Vagina (tissue), 2 donors: ENCODE measurements around the gene IFT122. TPM values are rescaled to one million over a fixed set of nuclear protein-coding genes. Genes with fewer than 3 reads are reported as not detected.

ENCODE experiments used
- DNase-seq, 2 donors: peaks; one replicate each; pipeline ENCODE4 v3.0.0-alpha.2; 2017; ENCODE audit errors: extremely low spot score in 2 of 2
- H3K27ac ChIP-seq: fragments of 200-600 bp; sonication (generic); one replicate; pipeline ENCODE4 v1.5.1; 2019
- H3K27me3 ChIP-seq: fragments of 200-600 bp; sonication (generic); one replicate; pipeline ENCODE4 v1.5.1; 2019
- H3K36me3 ChIP-seq, 2 donors: fragments of 200-600 bp; sonication (generic); one replicate each; pipeline ENCODE4 v1.5.1; 2017 to 2019
- H3K4me1 ChIP-seq: fragments of 200-600 bp; sonication (generic); one replicate; pipeline ENCODE4 v1.5.1; 2019
- H3K4me3 ChIP-seq, 2 donors: fragments of 200-600 bp; sonication (generic); 1 replicate in 1 of 2; 2 replicates in 1 of 2; pipeline ENCODE4 v1.5.1; 2016 to 2019
- H3K9me3 ChIP-seq: fragments of 200-600 bp; sonication (generic); one replicate; pipeline ENCODE4 v1.5.1; 2019
- POLR2A ChIP-seq, 2 donors: fragments of 450-650 bp; IDR thresholded peaks; one replicate each; pipeline ENCODE4 v1.6.1; 2017; ENCODE audit warnings: antibody characterized with exemption in 2 of 2, mild to moderate bottlenecking in 2 of 2, moderate library complexity in 2 of 2
- POLR2AphosphoS5 ChIP-seq, 2 donors: sonication (generic); formaldehyde crosslinking; IDR thresholded peaks; one replicate each; pipeline ENCODE4 v1.9.0; 2017; ENCODE audit warnings: antibody characterized with exemption in 2 of 2, mild to moderate bottlenecking in 2 of 2, low read depth in 1 of 2; ENCODE audit not compliant: insufficient read depth in 1 of 2
- intact Hi-C: fragments of 100-400 bp; cut with DNase I; formaldehyde crosslinking; loops from one replicate; pipeline ENCODE4 v1.15.1; 2023
- total RNA-seq: library from RNA; depleted of rRNA; stranded (reverse); fragments of >200 nt; gene quantifications from one replicate; pipeline ENCODE4 v1.2.3, GENCODE V29; 2016
- TF ChIP-seq, protein P1 (sequence below), 3 experiments: fragments of 450-650 bp in 2 of 3; fragments of 200-600 bp in 1 of 3; sonication (generic) in 1 of 3; IDR thresholded peaks; one replicate each; pipeline ENCODE4 v1.5.1; 2017 to 2019; ENCODE audit warnings: antibody characterized with exemption in 3 of 3, mild to moderate bottlenecking in 2 of 3, moderate library complexity in 2 of 3

The IFT122 gene
- total RNA-seq, 1 donor from 2014 or later: 33.4 TPM

DNA sequence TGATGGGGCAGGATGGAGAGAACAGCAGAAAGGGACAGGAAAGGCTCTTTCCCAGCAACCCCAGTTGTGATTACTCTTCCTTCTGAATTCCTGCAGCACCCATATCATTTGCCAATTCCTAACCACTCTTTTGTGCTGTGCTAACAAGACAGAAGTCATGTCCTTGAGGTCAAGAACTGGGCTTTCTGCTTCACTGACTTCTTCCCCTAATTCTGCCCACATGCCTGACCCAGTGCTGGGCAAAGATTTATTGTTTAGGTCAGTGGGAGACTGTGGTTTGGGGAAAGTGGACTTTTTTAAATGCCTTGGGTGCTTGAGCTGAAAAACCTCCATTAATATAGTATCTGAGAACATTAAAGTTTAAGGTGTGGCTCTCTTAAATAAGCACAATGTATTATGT lies 7.4 kb upstream of the IFT122 start:
- Histone ChIP-seq H3K9me3 (no peaks in the 10 kb centered on the region), H3K4me3 (no peak overlapping the region), H3K36me3 (peaks cover 0 to 48% of the 10 kb centered on the region in 2 donors), H3K27me3 (no peaks in the 10 kb centered on the region), H3K27ac (no peak overlapping the region), H3K4me1 (peaks cover 43% of the 10 kb centered on the region)
- no peak for TF ChIP-seq POLR2A (IDR thresholded peaks at IDR 0.05)
- TF ChIP-seq POLR2AphosphoS5 (IDR thresholded peaks at IDR 0.05; ENCODE audit: insufficient read depth in 1 of 2, low read depth in 1 of 2): no peak
- TF ChIP-seq, protein P1, sequence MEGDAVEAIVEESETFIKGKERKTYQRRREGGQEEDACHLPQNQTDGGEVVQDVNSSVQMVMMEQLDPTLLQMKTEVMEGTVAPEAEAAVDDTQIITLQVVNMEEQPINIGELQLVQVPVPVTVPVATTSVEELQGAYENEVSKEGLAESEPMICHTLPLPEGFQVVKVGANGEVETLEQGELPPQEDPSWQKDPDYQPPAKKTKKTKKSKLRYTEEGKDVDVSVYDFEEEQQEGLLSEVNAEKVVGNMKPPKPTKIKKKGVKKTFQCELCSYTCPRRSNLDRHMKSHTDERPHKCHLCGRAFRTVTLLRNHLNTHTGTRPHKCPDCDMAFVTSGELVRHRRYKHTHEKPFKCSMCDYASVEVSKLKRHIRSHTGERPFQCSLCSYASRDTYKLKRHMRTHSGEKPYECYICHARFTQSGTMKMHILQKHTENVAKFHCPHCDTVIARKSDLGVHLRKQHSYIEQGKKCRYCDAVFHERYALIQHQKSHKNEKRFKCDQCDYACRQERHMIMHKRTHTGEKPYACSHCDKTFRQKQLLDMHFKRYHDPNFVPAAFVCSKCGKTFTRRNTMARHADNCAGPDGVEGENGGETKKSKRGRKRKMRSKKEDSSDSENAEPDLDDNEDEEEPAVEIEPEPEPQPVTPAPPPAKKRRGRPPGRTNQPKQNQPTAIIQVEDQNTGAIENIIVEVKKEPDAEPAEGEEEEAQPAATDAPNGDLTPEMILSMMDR (IDR thresholded peaks at IDR 0.05): no peak
- no peak for DNase-seq
- intact Hi-C loops: no loop called here

DNA sequence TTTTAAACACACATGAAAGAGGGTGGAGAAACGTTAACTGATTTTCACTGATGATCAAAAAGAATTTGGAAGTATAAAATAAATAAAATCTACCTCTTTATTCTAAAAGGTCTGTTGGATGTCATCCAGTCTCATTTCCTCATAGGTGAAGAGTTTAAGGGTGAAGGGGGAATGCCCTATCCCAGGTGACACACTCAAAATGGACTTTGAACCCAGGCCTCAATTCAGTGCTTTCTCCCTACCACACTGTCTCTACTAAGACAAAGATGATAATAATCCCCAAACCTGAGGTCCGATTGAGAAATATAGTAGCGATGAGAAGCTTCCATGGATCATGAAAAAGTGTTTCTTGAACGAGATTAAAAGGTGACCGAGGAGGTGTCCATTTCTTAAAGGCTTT lies 6.5 kb upstream of the IFT122 start:
- intact Hi-C loops: no loop called here
- no peak overlapping the region for H3K27ac ChIP-seq
- peaks cover 0 to 49% of the 10 kb centered on the region in 2 donors for H3K36me3 ChIP-seq
- no peak for DNase-seq
- no peaks in the 10 kb centered on the region for H3K9me3 ChIP-seq
- no peaks in the 10 kb centered on the region for H3K27me3 ChIP-seq
- TF ChIP-seq POLR2AphosphoS5 (IDR thresholded peaks at IDR 0.05; ENCODE audit: insufficient read depth in 1 of 2, low read depth in 1 of 2) (no peak), POLR2A (IDR thresholded peaks at IDR 0.05) (no peak)
- TF ChIP-seq, protein P1 (IDR thresholded peaks at IDR 0.05): no peak
- H3K4me1 ChIP-seq: peaks cover 45% of the 10 kb centered on the region
- H3K4me3 ChIP-seq: no peak overlapping the region

DNA sequence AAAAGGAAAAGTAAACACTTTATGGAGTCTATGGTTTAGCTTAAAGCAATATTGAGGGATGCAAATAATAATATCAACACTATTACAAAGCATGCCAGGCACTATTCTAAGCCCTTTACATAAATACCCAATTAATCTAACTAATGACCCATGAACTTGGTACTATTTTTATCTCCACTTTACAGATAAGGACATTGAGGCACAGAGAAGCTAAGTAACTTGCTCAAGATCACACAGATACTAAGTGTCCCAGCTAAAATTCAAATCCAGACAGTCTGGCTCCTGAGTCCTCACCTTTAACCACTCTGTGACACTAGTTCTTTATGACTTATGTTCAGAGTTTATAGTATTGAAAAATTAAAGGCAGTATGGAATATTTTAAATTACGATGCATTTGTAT lies 5.9 kb upstream of the IFT122 start:
- Histone ChIP-seq H3K27me3 (no peaks in the 10 kb centered on the region), H3K27ac (no peak overlapping the region), H3K9me3 (no peaks in the 10 kb centered on the region), H3K36me3 (peaks cover 0 to 49% of the 10 kb centered on the region in 2 donors), H3K4me3 (no peak overlapping the region), H3K4me1 (peaks cover 45% of the 10 kb centered on the region)
- intact Hi-C loops: no loop called here
- no peak for DNase-seq
- TF ChIP-seq POLR2A (IDR thresholded peaks at IDR 0.05): no peak
- TF ChIP-seq, protein P1 (IDR thresholded peaks at IDR 0.05): no peak
- TF ChIP-seq POLR2AphosphoS5 (IDR thresholded peaks at IDR 0.05; ENCODE audit: insufficient read depth in 1 of 2, low read depth in 1 of 2): no peak

DNA sequence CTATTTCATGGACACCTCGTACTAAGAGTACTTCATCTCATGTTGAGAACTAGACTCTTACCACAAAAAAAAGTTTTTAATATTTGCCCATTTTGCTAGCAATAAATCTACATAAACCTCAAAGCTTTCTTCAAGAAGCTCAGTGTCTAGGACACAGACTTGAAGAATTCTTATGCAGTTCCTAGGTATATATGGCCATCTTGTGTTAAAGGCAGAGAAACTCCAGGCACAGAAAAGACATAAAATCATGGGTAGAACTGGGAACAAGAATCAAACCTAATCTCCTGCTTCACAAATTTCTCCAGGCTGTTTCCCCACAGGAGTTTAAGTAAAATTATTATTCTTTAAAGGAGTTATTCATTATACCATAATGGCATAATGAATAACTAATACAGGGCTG lies 4.7 kb upstream of the IFT122 start:
- peaks cover 43% of the 10 kb centered on the region for H3K4me1 ChIP-seq
- H3K9me3 ChIP-seq: no peaks in the 10 kb centered on the region
- intact Hi-C loops: no loop called here
- H3K27me3 ChIP-seq: no peaks in the 10 kb centered on the region
- TF ChIP-seq POLR2A (IDR thresholded peaks at IDR 0.05) (no peak), POLR2AphosphoS5 (IDR thresholded peaks at IDR 0.05; ENCODE audit: insufficient read depth in 1 of 2, low read depth in 1 of 2) (no peak)
- TF ChIP-seq, protein P1 (IDR thresholded peaks at IDR 0.05): no peak
- DNase-seq: no peak
- H3K36me3 ChIP-seq: peaks cover 0 to 49% of the 10 kb centered on the region in 2 donors
- no peak overlapping the region for H3K4me3 ChIP-seq
- no peak overlapping the region for H3K27ac ChIP-seq

DNA sequence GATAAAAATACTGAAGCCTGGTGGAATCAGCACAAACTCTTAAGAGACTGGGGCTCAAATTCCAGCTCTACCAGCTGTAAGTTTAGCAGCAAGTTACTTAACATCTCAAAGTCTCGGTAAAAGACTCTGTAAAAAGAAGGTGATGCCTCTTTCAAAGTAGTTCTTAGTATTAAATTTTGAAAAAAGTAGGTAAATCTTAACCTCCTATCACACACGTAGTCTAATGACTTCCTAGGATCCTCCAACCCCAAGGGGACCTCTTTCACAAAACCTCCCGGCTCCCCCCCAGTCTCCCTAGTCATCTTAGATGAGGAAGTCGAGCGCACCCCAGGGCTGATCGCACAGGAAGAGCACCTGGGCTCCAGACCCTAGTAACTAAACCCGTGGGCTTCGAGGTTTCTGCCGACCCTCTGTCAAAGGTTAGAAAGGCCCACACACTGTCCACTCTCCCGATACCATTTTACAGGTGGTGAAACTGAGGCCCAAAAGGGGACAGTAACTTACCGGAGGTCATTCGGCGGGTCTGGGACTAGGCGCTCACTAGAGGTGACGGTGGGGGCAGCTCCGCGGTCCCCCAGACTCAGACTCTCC lies 703 bp upstream of the IFT122 start:
- intact Hi-C loops: no loop called here
- no peak for DNase-seq
- TF ChIP-seq, protein P1 (IDR thresholded peaks at IDR 0.05): no peak
- no peak for TF ChIP-seq POLR2AphosphoS5 (IDR thresholded peaks at IDR 0.05; ENCODE audit: insufficient read depth in 1 of 2, low read depth in 1 of 2)
- TF ChIP-seq POLR2A (IDR thresholded peaks at IDR 0.05): no peak
- Histone ChIP-seq H3K4me3 (peak overlapping the region; percentile 90 to 92), H3K36me3 (peaks cover 0 to 16% of the 10 kb centered on the region in 2 donors), H3K27me3 (no peaks in the 10 kb centered on the region), H3K27ac (peak overlapping the region; percentile 94), H3K4me1 (peaks cover 77% of the 10 kb centered on the region), H3K9me3 (no peaks in the 10 kb centered on the region)
